HG03457 (cell line): ENCODE results near the gene PCSK5.
"Not testable (repeated sequence)": the region's sequence is repeated elsewhere in the genome, so short reads cannot be mapped to it uniquely, and the experiment has no call there.

ENCODE experiments used
- ATAC-seq: cut with Tn5 transposase; IDR thresholded peaks from one replicate; pipeline ENCODE4 v1.9.1; 2021; ENCODE audit warnings: moderate number of reproducible peaks; ENCODE audit not compliant: unreplicated experiment

Gene PCSK5

DNA sequence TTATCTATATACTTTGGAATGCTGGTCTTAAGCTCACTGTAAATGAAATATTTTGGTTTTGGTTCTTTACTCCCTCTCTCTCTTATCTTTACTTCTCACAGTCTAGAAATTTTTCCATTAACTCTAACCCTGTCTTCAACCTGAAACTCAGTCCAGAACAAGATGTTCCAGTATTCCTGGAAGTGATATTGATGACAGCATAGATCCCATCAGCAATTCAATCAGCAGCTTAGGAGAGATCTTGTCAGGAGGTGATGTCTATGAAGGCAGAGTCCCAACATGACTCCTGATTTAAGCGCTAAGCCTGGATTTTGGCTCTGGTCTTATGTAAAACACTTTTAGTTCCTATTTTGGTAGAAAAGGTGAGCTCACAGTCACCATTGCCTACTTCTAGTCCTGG is 451.1 kb downstream of the PCSK5 start:
- no peak for ATAC-seq

DNA sequence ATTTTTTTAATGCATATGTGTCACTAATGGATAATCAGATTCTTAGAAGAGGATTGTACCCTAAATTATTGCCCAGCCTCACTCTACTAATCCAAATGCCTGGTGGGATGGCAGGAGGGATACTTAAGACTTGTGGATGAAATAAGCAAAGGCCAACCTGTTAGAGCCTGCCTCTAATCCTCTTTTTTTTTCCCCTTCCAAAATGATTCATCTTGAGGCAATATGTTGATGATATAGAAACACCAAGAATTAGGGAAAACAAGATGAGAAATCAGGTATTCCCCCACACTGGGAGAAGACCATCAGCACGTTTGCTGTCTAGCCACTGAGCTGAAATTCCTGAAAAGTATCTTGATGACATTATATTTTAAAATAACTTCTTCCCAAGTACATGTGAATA is 451.7 kb downstream of the PCSK5 start:
- no peak for ATAC-seq

DNA sequence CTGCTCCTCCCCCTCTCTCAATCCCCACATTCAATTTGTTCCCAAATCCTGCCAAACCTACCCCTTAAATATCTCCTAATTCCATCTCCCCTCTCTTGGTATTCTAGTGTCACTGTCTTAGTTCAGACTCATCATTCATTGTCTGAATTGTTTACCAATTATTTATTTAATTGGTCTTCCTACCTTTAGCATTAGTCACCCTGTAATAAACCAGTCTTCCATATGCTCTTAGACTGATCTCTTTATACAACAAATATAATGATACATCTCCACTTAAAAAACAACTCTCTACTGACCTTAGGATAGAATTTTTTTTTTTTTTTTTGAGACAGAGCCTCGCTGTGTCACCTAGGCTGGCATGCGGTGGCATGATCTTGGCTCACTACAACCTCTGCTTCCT is 452.4 kb downstream of the PCSK5 start:
- no peak for ATAC-seq

DNA sequence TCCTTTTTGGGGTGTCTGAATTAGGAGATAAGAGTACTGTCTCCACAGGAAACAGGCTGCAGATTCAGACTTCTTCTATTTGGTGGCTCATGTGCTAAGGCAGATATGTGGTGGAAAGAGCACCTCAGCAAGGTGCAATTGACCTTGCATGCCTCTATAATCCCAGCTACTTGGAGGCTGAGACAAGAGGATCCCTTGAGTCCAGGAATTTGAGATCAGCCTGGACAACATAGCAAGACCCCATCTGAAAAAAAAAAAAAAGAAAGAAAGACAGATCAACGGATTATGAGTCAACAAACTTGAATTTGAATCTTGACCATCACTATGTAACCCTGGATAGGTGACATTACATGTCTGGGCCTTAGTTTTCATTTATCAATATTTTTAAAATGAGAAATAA is 459.4 kb downstream of the PCSK5 start:
- no peak for ATAC-seq

DNA sequence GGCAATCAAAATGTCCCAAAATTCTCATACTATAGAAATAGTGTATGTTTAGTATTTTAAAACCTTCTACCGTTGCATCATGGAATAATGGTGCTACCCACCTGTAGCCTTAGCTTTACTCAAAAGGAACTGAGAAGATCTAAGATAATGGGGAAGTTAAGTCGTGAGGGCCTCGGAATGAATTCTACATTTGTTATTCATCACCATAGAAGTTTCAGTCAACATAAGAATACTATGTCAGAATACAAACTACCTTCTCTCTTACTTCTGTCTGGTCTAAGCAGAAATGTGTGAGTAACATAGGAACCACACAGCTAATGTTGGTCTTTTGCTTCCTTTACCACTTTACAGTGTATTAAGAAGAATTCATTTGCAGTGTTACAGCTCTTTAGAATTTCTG is 460.5 kb downstream of the PCSK5 start:
- no peak for ATAC-seq

DNA sequence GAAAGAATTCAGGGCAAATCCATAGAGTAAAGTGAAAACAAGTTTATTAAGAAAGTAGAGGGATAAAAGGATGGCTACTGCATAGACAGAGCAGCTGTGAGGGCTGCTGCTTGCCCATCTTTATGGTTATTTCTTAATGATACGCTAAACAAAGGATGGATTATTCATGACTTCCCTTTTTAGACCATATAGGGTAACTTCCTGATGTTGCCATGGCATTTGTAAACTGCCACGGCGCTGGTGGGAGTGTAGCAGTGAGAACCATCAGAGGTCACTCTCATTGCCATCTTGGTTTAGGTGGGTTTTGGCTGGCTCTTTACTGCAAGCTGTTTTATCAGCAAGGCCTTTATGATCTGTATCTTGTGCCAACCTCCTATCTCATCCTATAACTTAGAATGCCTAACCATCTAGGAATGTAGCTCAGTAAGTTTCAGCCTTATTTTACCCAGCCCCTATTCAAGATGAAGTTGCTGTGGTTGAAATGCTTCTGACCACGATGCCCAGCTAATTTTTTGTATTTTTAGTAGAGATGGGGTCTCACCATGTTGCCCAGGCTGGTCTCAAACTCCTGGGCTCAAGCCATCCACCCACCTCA is 461.6 kb downstream of the PCSK5 start:
- no peak for ATAC-seq

DNA sequence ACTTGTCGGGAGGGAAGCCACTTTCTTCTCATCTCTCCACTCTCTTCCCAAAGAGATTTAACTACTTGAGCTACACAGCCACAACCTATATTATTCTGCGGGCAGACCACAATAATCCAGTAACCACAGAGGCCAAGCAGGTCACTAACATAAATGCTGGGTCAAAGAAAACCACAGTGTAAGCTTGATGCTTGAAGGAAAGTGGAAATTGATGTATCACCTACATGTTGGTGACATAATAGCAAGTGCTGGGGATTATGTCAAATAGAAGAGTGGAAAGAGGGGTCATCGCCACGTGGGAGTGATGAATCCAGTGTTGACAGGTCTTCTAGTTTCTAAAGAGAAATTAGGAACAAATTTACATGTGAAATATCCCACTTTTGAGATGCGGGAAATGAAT is 462.8 kb downstream of the PCSK5 start:
- no peak for ATAC-seq

DNA sequence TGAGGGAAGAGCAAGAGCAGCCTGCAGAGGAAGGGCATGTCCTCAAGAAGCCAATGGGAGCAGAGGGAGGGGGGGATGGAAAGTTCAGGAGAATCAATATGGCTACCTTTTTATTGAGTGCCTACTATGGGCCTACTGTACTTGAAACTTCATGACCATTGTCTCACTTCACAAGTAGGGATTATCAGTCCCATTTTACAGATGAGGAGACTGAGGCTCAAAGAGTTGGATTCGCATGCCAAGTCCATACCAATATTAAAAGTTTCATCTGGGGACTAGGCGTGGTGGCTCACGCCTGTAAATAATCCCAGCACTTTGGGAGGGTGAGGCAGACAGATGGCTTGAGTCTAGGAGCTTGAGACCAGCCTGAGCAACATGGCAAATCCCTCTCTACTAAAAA is 463.7 kb downstream of the PCSK5 start:
- ATAC-seq, result no peak

DNA sequence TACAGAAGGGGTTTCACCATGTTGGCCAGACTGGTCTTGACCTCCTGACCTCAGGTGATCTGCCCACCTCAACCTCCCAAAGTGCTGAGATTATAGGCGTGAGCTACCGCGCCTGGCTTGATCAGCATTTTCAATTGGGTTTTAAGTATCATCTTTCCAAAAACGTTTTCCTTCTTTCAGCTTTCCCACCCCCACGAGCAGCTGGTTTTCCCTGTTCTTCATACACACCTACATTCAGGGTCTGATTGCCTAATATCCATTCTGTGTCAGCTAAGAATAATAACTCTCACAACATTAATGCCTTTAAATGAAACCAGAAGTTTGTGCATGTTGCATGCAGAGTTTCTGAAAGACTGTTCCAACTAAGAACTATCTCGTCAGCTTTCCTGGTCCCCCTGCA is 465.4 kb downstream of the PCSK5 start:
- no peak for ATAC-seq

DNA sequence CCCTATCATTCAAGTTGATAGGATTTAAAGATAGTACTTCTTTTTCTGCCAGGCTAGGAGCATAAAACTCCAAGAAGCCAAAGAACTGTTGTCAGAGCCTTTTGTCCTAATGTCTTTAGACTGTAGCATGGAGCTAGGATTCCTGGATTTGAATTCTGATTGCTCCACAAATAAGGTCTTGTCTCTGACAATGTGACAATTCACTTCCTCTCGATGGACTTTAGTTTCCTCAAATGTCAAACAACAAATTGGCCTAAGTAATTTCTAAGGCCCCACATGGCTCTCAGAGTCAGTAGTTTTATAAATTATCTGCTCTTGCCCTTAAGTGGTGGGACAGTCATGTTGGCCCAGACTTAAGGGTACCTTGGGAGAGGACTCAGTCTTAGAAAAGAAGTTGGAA is 467.1 kb downstream of the PCSK5 start:
- no peak for ATAC-seq

DNA sequence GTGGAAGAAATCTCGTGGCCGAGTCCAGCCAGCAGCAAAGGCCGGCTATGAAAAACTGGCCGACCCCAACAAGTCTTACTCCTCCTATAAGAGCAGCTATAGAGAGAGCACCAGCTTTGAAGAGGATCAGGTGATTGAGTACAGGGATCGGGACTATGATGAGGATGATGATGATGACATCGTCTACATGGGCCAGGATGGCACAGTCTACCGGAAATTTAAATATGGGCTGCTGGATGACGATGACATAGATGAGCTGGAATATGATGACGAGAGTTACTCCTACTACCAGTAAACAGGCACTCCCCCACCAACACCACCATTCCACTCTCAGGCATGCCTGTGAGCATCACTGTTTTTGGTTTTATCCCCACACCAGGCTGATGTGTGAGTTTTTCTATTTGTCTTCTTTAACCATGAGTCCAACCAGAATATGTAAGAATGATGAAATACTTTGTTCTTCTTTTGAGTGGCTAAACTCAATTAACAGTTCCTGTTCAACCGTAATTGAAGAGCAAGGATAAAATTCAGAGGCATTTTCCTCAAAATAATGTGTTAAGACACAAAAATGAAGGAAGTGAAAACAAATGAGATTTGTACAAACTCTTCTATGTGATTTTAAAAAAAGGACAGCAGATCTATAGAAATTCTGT is 468.3 kb downstream of the PCSK5 start:
- no peak for ATAC-seq

DNA sequence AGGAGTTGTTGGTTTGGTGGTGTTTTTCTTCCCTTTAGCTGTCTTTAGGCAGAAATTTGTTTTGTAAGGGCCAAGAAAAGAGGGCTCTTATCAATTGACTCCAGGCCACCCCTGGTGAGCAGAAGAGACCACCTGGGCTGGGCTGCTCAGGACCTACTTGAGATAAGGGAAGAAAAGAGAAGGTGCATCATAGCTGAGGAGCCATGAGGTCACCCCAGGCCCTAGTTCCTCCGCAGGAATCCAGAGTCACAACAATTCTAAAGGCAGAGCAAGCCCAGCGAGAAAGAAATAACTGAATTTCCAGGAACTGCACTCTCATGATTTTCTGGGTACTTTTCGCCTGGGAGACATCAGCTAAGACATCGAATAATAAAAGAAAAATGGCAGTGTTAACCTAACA is 468.9 kb downstream of the PCSK5 start:
- ATAC-seq, result no peak

DNA sequence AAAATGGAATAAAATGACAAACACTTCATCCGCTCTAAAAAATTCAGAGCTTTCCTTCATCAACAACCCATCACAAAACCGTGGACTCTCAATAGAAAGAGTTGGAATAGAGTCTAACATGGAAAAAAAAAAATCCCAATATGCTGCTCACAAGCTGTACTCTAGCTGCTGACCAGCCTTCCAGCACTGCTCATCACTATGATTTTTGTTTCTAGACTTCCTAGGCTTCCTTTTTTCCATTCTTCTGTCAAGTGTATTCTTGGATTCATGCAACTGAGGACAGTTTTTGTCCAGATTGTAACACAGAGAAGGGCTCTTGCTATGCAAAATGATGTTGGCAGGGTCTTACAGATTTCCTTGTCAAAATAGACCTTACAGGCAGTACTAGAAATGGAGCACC is 469.3 kb downstream of the PCSK5 start:
- ATAC-seq, result no peak

DNA sequence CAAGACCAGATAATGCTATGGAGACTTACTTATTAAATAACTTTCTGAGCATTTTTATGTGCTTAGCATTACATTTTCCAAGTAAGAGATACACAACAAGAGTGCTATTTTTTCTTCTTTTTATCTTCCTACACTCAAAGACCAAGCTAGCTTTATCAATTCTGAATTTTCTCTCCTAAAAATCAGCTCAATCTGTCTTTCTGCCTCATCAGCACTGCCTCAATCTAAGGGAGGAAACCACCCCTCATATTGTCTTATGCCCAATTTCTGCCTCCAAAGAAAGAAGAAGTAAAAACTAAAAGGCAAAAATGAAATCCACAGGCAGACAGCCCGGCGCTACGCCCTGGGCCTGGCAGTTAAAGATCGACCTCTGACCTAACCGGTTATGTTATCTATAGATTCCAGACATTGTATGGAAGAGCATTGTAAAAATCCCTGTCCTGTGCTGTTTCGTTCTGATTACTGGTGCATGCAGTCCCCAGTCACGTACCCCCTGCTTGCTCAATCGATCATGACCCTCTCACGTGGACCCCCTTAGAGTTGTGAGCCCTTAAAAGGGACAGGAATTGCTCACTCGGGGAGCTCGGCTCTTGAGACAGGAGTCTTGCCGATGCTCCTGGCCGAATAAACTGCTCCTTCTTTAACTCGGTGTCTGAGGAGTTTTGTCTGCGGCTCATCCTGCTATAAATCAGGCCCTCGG is 472.0 kb downstream of the PCSK5 start:
- ATAC-seq, result not testable (repeated sequence)

DNA sequence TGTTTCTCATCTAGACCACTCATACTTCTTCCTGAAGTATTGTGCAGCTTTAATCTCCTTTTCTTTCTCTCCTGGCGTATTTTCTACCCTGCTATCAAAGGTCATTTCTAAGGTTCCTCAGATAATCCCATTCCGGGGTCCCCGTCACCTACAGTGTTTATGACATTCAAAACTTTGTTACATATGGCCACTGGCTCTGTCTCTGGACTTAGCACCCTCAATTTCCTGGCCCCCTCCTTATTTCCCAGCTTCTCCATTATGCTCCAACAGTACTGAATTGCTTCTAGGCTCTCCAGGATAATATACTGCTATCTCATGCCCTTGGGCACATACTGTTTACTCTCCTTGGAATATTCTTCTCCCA is 472.5 kb downstream of the PCSK5 start:
- no peak for ATAC-seq

DNA sequence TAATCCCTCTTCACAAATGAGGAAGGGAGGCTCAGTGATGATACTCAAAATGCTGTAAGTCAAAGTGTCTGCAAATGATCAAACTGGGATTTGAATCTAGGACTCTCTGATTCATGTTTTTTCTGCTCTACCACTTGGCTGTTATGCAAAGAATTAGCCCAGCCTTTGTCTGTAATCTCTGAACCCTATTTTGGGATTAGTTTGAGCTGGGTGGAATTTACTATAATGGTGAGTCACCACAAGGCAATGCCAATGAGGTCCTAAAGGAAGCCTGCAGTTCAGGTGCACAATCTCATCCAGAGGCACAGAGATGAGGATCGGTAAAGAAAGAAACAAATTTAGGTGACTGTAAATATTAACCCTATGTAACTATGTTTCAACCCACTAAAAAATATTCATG is 474.6 kb downstream of the PCSK5 start:
- ATAC-seq, result no peak

DNA sequence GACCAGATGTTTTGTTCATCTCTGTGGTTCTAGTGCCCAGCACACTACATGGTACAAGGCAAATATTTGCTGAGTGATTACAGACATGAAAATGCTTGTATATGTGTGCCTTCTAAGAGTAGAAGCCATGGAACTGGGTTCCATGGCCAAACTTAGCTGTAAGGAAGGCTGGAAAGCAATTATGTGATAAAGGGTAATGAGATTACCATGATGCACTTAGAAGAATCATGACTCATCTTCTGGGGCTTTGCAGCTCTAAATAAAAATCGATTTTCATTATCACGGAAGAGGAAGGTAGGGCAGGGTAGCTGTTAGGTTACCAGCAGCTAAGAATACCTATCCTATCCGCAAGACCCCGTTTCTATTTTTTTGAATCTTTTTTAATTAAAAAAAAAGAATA is 475.8 kb downstream of the PCSK5 start:
- no peak for ATAC-seq

DNA sequence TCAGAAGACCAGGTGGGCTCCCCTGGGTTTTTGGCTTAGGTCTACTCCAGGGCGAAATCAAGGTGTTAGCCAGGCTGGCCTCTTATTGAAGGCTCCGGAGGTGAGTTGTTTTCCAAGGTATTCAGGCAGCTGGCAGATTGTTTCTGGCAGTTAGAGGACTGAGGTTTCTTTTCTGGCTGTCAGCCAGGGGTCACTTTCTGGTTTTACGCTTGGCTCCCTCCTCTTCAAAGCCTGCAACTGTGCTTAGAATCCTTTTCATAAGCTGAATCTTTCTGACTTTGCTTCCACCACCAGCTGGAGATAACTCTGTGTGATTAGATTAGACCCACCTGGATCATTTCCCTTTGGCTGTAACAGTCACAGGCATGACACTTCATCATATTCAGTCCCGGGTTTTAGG is 479.1 kb downstream of the PCSK5 start:
- ATAC-seq, result no peak

DNA sequence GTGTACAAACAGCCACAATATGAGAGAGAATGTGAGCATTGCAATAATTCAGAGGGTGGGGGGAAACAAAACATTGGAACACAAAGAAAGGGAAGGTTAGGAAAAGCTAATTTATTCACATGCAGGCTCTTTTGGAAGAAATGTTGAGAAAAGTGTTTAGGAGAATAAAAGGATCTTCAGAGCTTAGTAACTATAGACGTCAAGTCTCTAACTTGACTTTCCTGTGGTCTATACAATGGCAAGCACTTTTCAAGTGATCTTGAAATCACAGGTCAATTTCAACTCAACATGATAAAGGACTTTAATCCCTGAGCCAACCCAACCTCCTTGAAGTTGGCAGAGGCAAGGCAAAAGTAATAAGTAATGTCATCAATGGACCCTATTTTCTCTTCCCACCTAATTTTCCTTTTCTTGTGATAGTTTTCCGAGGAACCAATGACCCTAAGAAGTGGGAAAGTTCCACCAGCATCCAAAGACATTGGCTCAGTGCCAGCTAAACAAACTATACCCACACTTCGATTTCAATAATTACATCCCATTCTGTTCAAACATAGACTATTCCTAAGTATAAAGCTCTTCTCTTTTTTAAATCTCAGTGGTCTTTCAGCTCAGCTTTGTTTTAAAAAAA is 480.0 kb downstream of the PCSK5 start:
- no peak for ATAC-seq

DNA sequence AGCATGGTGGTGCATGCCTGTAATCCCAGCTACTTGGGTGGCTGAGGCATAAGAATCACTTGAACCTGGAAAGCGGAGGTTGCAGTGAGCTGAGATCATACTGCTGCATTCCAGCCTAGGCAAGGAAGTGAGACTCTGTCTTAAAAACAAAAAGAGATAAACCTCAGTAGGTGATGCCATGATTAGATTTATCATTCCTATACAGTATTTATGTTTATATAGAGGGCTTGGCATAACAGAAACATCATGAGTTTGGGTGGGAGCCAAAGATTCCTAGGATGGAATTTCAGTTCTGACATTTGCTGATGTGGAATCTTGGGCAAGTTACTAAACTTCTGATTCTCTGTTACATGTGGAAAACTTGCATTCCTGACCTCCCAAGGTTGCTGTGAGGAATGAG is 481.4 kb downstream of the PCSK5 start:
- no peak for ATAC-seq

DNA sequence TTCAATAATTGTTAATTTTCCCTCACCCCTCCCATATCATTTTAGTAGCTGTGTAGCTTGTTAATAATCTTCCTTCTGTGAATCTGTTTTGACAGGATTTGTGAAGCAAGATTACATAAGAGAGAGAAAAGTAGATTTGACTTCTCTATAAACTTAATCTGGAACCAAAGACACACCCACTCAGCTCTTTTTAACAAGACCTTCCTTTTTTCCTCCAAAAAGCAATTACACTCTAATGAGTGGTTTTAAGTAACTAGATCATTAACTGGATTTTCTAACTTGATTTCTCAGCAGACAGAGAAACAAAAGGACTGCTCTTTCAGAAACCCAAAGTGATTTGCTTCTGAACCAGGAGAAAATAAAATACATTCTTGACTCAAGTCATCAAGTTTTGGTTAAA is 481.9 kb downstream of the PCSK5 start:
- no peak for ATAC-seq

DNA sequence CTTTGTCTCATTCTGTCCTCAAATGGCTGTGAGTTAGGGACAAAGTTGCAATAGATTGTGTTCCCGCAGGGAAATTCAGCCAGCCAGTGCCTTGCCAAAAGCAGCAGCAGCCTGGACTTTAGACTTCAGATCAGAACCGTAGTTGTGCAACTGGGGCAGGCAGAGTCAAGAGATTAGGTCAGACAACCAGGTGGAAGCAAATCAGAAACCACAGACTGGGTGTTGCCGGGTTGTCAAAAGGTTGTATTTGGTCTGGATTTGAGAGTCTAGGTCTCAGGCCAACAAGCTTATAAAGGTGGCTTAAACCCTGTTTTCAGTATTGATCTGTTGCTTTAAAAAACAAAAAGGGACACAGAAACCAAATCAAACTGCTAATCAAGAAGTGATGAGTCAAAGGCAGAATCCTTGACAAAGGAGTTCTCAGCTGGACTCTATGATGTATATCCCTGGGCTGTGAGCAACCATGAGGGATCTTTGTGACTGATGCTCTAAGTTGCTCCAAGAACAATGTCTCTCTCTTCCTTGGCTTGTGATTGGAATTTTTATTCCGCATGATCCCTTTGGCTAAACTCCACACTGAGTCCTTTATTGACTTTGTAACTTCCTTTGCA is 482.8 kb downstream of the PCSK5 start:
- ATAC-seq, result no peak
